GM18508 (cell line): ENCODE data around the gene CAB39.
A peak's percentile ranks its signal among the peaks of the same experiment; 100 is the strongest.

ENCODE experiments used
- ATAC-seq: cut with Tn5 transposase; IDR thresholded peaks from one replicate; pipeline ENCODE4 v1.9.1; 2021; ENCODE audit warnings: moderate number of reproducible peaks; ENCODE audit not compliant: insufficient read depth, unreplicated experiment

The CAB39 gene

DNA sequence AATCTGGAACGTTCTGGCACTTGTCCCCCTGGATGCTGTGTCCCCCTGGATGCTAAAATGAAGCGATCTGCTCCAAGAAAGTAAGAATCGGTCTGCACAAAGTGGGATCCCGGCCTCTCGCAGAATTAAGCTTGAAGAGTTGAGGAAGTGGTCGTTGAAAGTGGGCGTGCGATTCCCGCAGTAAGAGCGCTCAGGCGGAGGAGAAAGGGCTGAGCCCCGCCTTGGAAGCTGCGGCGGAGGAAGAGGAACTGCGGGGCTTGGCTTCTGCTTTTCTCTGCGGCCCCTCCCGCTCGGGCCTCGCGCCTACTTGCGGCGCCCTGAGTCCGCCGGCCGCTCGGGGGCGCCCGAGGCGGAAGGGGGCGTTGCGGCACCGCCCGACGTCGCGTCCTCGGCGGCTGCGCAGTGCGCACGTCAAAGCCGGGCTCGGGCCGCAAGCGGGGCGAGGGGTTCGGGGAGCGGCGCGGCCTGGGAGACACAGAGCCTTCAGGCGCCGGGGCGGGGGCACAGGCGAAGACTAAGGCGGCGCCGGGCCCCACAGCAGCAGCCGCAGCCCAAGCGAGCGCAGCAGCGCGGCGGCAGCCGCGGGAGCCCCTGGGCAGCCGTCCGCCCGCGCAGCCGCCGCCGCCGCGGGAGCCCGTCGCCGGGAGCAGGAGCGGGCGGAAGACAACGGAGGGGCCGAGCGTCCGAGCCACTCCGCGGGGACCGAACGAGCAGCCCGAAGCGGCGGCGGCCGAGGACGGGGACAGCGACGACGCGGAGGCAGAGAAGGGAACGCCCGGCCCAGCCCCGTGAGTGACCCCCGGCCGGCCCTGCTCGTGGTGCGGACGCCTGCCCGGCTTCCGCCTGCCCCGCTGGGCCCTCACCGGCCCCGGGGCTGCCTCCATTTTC, at the start of gene CAB39:
CAB39 (plus strand) TSS at position 400 of the 888 bp plus-strand sequence. CDS start 47,160 bp downstream, outside the sequence.
- ATAC-seq, result peak; percentile 61

DNA sequence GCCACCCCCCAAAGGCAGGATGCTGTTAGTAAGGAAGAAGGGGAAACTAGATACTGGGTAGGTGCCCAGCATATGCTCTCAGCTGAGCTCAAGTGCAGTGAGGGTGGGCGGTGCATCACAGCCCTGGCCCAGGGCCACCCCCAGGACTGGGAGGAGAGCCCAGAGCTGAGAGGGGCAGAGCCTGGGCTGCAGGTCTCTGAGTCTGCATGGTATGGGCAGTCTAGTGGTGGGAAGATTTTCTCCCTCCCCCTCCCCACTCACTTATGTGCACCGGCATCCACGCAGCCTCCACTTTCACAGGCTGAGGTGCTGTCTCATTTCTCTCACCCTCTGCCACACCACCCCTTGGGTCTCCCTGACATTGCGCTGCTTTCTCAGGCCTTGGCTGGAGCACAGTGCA, 48.5 kb upstream of the CAB39 start:
- ATAC-seq, result no peak

DNA sequence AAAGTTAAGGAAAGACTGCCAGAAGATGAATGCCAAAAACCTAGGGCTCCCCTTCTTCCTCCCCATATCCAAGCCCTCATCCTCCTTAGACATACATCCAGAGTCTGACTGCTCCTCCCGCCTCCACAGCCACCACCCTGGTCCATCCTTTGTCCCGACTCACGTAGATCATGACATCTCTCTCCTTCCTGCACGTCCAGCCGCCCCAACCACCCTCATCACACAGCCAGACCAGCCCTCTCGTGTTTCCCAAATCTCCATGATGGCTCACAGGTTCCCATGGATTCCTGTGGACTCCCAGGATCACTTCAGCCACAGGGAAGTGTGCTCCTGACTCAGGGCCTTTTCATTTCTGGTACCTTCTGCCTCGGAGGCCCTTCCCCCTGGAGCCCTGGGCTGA, 47.8 kb upstream of the CAB39 start:
- ATAC-seq, result no peak

DNA sequence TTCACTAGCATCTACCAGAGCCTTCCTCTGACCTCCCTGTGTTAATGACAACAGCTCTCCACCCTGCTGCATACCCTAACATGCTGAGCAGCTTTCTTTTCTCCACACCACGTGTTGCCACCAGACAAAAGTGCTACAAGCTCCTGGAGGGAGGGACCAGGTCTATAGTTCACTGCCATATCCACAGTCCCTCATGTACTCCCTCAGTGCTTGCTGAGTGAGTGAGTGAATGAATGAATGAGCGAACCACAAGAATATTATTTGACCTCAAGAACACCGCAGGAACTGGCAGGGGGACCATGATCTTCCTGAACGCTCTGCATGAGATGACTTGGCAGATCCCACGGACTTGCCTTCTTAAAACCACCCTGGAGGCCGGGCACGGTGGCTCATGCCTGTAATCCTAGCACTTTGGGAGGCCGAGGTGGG, 47.4 kb upstream of the CAB39 start:
- ATAC-seq, result no peak

DNA sequence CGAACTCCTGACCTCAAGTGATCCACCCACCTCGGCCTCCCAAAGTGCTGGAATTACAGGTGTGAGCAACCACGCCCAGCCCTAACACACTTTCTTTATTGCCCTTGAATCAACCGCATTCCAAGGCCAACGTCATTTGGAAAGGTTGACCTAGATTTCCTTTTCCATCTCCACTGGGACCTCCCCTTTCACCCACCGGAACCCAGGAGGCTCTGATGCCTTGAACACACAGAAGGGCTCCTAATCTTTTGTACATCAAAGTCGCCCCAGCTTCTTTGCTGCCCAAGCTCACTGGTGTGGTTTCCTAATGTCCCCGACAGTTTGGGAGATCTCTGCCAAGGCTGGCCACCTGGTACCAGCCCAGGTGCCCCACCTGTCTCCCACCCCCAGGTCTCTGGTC, 46.2 kb upstream of the CAB39 start:
- ATAC-seq, result no peak

DNA sequence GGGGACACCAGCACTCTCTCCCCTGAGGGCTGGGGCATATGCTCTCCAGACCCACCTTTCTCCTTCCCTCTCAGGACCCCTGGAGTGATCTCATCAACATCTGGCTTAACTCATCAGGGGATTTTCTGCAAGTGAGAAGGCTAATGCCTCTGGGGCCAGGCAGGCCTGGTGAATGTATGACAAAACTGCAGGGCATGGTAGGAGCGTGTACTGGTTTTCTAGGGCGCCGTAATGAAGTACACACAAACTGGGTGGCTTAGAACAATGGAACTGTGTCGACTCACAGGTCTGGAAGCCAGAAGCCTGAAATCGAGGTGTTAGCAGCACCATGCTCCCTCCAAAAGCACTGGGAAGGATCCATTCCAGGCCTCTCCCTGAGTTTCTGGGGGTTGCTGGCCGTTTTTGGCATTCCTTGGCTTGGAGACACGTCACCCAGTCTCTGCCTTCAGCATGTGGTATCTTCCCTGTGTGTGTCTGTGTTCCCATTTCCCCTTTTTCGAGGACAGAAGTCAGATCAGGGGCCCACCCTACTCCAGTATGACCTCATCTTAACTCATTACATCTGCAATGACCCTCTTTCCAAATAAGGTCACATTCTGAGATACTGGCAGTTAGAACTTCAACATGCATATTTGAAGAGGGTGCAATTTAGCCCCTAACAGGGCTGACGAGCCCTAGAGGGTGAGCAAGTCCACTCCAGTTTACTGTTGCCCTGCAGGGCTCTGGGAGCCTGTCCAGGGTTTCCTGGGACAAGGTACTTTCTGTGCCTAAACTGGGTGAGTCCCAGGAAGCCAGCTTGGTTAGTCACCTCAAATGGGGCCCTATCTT, 45.5 kb upstream of the CAB39 start:
- no peak for ATAC-seq

DNA sequence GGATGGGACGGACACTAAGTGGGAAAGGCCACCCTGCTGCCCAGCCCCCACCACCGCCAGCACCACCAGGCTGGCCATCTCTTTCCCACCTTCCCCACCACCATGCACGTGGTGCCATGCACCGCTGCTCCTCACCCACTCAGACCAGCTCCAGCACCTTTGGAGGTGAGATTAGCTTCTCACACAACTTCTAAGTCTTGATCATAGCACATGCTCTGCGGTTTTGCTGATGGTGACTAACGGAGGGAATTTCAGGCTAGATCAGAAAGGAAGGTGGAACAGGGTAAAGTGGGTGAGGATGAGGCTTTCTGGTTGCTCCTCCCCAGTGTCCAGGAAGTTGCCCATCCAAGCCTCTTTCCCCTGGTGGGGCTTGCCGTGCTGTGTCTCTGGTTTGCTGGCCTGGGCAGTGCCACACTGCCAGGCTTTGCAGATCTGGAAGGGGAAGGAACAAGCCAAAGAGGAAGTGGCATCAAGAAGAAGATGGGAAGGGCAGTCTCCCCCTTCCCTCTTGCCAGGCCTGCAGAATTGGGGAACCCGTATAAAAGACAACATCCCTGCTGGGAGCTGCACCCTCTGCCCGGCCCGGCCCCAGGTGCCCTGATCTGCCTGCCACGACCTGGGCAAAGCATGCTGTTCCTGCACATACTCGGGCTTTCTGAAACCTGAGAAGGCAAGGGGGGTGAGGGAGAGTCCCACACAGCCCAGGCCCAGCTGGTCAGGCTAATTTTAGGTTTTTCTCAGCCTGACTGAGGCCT, 44.3 kb upstream of the CAB39 start:
- peak; percentile 34 for ATAC-seq

DNA sequence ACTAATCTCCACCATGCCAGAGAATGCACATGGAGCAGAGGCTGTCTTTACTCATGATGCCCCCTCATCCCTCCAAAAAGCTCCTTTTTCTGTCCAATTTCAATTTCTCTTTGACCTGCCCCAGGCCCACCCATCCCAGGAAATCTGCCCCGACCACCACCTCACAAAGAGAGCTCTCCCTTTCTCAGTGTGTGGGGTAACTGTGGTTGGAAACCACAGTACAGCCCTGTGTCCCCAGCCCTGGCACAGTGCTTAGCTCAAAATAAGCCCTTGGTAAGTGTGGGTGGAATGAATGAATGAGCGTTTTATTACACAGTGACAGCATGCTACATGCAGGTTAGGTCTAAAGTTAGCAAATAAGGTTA, 43.7 kb upstream of the CAB39 start:
- peak; percentile 19 for ATAC-seq

DNA sequence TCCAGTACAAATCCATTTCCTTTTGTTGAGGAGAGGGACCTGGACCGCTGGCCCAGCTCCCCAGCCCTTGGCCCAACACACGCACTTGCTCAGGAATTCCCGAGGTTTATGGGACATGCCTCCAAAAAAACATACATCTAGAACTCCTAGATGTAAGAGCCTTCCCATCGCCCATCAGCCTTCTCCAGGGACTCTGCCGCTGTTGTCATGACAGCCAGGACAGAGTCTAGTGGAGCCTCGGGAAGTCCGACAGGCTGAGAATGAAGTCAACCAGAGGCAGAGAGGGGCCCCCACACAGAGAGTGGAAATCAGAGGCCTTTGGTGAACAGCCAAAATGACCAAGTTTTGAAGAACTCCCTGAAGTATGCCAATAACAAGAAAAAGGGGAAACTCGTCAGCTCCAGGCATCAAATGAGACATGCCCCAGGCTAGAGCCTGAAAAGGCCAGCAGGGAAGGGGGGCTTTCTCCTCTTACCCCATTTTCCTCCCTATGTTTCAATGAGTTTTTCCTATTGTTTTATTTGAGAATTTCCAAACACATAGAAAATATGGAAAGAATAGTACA, 43.2 kb upstream of the CAB39 start:
- ATAC-seq, result no peak

DNA sequence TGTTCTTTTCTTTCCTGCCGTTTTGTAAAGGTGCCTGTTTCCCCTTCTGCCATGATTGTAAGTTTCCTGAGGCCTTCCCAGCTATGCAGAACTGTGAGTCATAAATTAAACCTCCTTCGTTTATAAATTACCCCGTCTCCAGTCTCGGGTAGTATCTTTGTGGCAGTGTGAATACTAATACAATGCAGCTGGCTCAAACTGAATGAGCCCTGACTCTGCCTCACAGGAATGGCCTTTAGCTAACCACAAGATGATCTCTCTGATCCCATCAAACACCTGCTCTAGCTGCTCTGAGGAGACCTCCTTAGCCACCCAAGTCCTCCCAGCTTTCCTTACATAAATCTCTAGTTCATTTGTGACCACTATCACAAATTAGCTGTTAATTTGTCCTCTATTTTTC, 41.5 kb upstream of the CAB39 start:
- no peak for ATAC-seq

DNA sequence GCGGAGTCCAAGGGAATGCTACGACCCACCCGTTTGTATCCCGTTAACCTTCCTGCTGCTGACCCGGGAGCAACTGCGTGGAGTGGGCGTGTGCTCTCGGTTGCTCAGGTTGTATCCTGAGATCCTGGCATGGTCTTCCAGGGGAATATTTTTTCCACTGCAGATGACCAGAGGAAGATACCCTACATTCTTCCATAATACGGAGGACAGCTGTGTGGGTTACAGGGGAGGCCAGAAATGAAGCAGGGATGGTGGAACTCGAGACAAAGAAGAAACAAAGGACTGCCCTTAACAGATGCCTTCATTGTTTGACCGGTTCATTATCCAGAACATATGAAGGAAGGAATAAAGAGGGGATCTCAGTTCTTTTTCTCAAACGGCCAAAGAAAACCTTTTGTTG, 39.8 kb upstream of the CAB39 start:
- ATAC-seq, result no peak

DNA sequence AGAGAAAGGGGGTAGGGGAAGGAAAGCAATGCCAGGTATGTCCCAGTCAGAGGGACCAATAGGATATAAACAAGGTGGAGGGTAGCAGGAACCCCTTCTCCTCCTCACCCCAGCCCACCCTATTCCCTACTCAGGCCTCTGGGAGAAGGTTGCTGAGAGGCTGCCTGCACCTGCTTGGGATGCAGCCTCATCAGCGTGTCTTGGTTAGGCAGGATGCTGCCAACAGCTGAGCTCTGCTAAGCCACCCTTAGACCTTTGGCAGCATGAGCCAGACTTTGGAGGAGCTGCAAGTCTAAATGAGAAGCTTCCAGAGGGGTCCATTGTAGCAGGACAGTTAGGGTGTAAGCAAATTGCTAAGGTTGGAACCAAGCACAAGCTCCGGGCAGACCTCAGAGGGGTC, 38.2 kb upstream of the CAB39 start:
- no peak for ATAC-seq

DNA sequence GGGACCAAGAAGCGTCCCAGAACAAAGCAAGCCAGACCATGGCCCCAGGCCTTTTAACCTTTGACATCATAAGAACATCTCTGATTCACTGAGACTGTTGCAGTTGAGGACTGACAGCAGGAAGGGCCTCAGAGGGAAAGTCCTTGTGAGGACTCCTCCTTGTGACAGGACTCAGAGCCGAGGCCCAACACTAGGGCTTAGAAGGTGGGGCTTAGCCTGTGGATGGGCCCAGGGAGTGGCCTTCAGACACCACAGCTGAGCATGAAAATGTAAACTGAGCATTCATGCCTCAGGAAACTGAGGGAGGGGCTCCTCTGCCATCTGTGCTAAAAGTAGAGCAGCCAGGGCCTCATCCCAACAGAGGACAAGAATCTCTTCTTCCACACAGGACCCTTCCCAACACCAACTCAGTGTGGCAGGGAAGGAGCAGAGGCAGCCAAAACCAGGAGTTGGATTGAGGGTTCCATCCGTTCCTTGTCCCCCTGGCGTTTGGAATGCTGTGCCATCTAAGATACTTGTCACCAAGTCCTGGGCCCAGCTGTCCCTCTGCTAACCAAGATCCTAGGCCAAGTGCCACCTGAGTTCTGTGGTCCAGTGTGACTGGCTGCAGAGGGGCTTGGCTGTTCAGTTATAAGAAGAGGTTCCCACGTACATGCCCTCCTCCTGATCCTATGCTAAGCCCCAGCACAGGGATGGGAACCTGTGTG, 37.5 kb upstream of the CAB39 start:
- ATAC-seq, result no peak

DNA sequence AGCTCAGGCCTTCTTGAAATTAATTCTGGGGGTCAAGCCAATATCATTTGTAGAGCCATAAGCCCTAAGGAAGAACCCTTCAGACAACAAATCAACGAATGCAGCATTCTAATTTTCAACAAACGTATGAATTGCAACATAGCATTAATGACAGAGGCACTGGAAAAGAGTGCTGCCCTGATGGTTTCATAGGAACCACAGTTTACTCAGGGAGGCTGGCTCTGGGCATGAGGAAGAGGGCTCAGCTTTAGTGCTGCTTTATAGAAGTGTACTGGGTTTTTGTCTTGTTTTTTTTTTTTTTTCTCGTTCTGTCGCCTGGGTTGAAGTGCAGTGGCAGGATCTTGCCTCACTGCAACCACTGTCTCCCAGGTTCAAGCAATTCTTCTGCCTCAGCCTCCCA, 36.1 kb upstream of the CAB39 start:
- no peak for ATAC-seq

DNA sequence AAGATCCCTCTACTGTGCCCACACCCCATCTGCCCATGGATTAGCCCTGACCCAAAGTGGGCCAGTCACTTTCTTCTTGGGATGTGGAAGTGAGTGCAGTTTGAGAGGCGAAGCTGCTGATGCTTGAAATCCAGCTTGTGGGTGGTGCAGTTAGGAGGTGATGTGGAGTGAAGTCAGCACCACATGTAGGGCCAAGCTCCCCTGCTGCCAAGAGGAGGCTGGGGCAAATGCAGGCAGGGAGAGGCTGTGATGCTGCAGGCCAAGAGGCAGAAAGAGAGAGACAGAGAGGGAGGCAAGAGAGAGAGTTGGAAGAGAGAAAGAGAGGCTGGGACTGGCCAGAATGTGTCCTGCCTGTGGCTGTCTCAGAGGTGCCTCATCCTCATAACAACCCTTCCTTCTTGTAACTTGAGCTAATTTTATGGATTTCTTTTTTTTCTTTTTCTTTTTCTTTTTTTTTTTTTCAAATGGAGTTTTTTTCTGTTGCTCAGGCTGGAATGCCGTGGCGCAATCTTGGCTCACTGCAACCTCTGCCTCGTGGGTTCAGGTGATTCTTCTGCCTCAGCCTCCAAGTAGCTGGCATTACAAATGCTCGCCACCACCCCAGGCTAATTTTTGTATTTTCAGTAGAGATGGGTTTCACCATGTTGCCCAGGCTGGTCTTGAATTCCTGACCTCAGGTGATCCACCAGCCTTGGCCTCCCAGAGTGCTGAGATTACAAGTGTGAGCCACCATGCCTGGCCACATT, 35.3 kb upstream of the CAB39 start:
- no peak for ATAC-seq

DNA sequence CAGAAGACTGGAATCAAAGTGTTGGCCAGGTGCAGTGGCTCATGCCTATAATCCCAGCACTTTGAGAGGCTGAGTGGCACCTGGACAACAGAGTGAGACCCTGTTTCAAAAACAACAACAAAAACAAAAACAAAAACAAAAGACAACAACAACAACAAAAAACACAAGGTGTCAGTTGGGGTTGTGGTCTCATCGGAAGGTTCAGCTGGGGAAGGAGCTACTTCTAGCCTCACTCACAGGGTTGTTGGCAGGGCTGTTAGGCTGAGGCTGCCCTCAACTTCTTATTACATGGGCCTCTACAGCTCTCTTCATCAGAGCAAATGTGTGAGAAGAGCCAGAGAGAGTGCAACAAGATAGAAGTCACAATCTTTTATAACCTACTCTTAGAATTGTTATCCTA, 34.6 kb upstream of the CAB39 start:
- ATAC-seq, result no peak

DNA sequence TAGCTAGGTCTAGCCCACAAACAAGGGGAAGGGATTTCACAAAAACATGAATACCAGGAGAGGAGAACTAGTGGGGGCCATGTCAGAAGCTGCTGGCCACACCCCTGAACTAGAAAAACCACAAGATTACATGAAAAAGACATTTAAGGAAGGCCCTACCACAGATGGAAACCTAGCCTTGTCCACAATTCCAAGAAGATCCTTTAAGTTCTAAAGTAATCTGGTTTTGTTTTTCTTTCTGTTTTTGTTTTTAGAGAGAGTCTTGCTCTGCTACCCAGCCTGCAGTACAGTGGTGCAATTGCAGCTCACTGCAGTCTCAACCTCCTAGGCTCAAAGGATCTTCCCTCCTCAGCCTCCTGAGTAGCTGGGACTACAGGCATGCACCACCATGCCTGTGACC, 34.2 kb upstream of the CAB39 start:
- ATAC-seq, result no peak

DNA sequence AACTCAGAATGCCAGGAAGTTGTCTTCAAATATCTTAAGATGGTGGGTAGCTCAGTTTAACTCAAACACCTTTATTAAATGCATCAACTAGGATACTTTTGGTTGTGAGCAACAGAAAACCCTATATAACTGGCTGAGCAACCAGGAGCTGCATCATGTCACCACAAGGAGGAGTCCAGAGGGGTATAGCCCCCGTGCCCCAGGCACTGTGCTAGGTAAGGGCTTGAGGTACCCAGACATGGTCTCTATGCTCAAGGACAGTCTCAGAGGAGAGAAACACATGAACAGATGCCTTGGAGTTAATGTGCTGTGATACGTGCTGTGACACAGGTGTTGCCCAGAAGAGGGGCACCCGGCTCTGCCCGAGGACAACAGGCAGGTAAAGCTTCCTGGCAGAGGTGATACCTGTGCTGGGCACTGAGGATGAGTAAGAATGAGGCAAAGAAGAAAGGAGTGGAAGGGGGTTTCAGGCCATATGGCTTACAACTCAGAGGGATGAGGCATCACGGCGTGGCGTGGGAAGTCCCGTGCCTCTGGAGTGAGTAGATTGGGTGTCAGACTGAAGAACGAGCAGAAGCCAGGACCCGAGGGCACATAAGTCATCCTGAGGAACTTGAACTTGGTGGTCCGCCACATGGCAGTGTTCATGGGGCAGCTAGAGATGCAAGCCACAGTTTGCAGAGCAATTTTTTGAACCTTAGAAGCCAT, 32.0 kb upstream of the CAB39 start:
- ATAC-seq, result no peak

DNA sequence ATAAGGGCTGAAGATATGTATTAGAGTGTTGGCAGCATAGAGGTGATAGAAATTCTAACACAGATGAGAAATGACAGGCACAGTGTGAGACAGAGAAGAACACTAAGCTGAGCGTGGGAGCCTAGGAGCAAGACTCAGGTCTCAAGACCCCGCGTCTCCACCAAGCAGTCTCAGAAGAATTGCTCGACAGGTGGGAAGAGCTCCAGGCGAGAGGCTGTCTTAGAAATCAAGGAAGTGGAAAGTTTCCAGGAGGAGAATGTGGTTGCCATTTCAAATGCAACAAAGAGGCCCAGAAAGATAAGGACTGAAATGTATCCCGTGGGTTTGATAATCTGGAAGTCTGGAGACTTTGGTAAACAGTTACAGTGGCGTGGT, 31.5 kb upstream of the CAB39 start:
- no peak for ATAC-seq
